H9 (cell line): ENCODE results near the gene BCL7B. TPM values are rescaled to one million over a fixed set of nuclear protein-coding genes. Genes with fewer than 3 reads are reported as not detected.

Experiments
- DNase-seq: peaks from one replicate; pipeline ENCODE4 v3.0.0-alpha.2; 2017
- H2AFZ ChIP-seq: one replicate; pipeline ENCODE4 v1.6.1; 2013; ENCODE audit warnings: mild to moderate bottlenecking, low read length, control low read depth, moderate library complexity
- H2AK5ac ChIP-seq: 2 replicates; pipeline ENCODE4 v1.6.1; 2013; ENCODE audit warnings: low read length, control low read depth, mixed read lengths; ENCODE audit not compliant: insufficient read length
- H2BK120ac ChIP-seq: one replicate; pipeline ENCODE4 v1.6.1; 2013; ENCODE audit warnings: low read depth, mild to moderate bottlenecking, low read length, control low read depth, inconsistent platforms; ENCODE audit not compliant: poor library complexity, severe bottlenecking
- H2BK12ac ChIP-seq: 2 replicates; pipeline ENCODE4 v1.6.1; 2013; ENCODE audit warnings: low read length, control low read depth, mixed read lengths, low read depth; ENCODE audit not compliant: insufficient read length
- H2BK15ac ChIP-seq: 2 replicates; pipeline ENCODE4 v1.6.1; 2013; ENCODE audit warnings: low read depth, low read length, control low read depth
- H2BK20ac ChIP-seq: one replicate; pipeline ENCODE4 v1.6.1; 2013; ENCODE audit warnings: low read depth, mild to moderate bottlenecking, low read length, control low read depth, inconsistent platforms; ENCODE audit not compliant: poor library complexity, severe bottlenecking
- H2BK5ac ChIP-seq: 2 replicates; pipeline ENCODE4 v1.6.1; 2013; ENCODE audit warnings: low read length, control low read depth, mixed read lengths; ENCODE audit not compliant: insufficient read length
- H3K14ac ChIP-seq: 2 replicates; pipeline ENCODE4 v1.6.1; 2013; ENCODE audit warnings: low read length, control low read depth; ENCODE audit not compliant: insufficient read depth
- H3K18ac ChIP-seq: 2 replicates; pipeline ENCODE4 v1.6.1; 2013; ENCODE audit warnings: low read depth, mild to moderate bottlenecking, mixed read lengths, low read length, control low read depth; ENCODE audit not compliant: insufficient read length
- H3K23ac ChIP-seq: 2 replicates; pipeline ENCODE4 v1.6.1; 2013; ENCODE audit warnings: low read length, control low read depth, mixed read lengths, low read depth; ENCODE audit not compliant: insufficient read length
- H3K23me2 ChIP-seq: 2 replicates; pipeline ENCODE4 v1.6.1; 2013; ENCODE audit warnings: low read depth, mild to moderate bottlenecking, mixed read lengths, low read length, control low read depth; ENCODE audit not compliant: insufficient read length, poor library complexity, severe bottlenecking
- H3K27ac ChIP-seq: 2 replicates; pipeline ENCODE4 v1.5.1; 2013; ENCODE audit warnings: low read length, control low read depth, mixed read lengths, low read depth; ENCODE audit not compliant: insufficient read length
- H3K27me3 ChIP-seq: 2 replicates; pipeline ENCODE4 v1.6.1; 2013; ENCODE audit warnings: low read length, control low read depth, inconsistent platforms; ENCODE audit not compliant: insufficient read depth
- H3K4ac ChIP-seq: 2 replicates; pipeline ENCODE4 v1.6.1; 2013; ENCODE audit warnings: low read depth, mild to moderate bottlenecking, control low read depth, inconsistent platforms, low read length, moderate library complexity
- H3K4me1 ChIP-seq: 2 replicates; pipeline ENCODE4 v1.6.1; 2013; ENCODE audit warnings: low read length, control low read depth, inconsistent platforms; ENCODE audit not compliant: insufficient read depth
- H3K4me2 ChIP-seq: 2 replicates; pipeline ENCODE4 v1.6.1; 2013; ENCODE audit warnings: low read length, control low read depth, mixed read lengths; ENCODE audit not compliant: insufficient read length, insufficient read depth
- H3K56ac ChIP-seq: 2 replicates; pipeline ENCODE4 v1.6.1; 2013; ENCODE audit warnings: low read depth, mild to moderate bottlenecking, mixed read lengths, low read length, control low read depth; ENCODE audit not compliant: insufficient read length
- H3K79me1 ChIP-seq: 2 replicates; pipeline ENCODE4 v1.6.1; 2013; ENCODE audit warnings: low read depth, mild to moderate bottlenecking, moderate library complexity, low read length, control low read depth, inconsistent platforms; ENCODE audit not compliant: insufficient read depth, poor library complexity, severe bottlenecking
- H3K79me2 ChIP-seq: 2 replicates; pipeline ENCODE4 v1.6.1; 2013; ENCODE audit warnings: low read length, control low read depth, inconsistent platforms; ENCODE audit not compliant: insufficient read depth
- H3K9ac ChIP-seq: 2 replicates; pipeline ENCODE4 v1.6.1; 2013; ENCODE audit warnings: low read length, control low read depth, mixed read lengths; ENCODE audit not compliant: insufficient read length; ENCODE audit errors: extremely low read depth
- H3K9me3 ChIP-seq: one replicate; pipeline ENCODE4 v1.6.1; 2013; ENCODE audit warnings: low read depth, low read length, inconsistent platforms; ENCODE audit not compliant: control insufficient read depth
- H3T11ph ChIP-seq: one replicate; pipeline ENCODE4 v1.6.1; 2013; ENCODE audit warnings: mild to moderate bottlenecking, low read length, control low read depth, inconsistent platforms
- H4K20me1 ChIP-seq: one replicate; pipeline ENCODE4 v1.6.1; 2013; ENCODE audit not compliant: control insufficient read depth, insufficient read length, insufficient read depth
- H4K5ac ChIP-seq: 2 replicates; pipeline ENCODE4 v1.6.1; 2013; ENCODE audit warnings: low read depth, mild to moderate bottlenecking, mixed read lengths, low read length, control low read depth; ENCODE audit not compliant: insufficient read length
- H4K8ac ChIP-seq: replicated peaks from 2 replicates; pipeline ENCODE4 v1.6.1; 2013; ENCODE audit warnings: low read length, control low read depth, mixed read lengths, low read depth; ENCODE audit not compliant: insufficient read length
- H4K91ac ChIP-seq: 2 replicates; pipeline ENCODE4 v1.6.1; 2013; ENCODE audit warnings: low read depth, mild to moderate bottlenecking, moderate library complexity, mixed read lengths, low read length, control low read depth; ENCODE audit not compliant: insufficient read length
- H3K27ac Mint-ChIP-seq, 3 experiments: 2 replicates in 2 of 3; 3 replicates in 1 of 3; pipeline ENCODE4 v1.8.0; 2020 to 2021; ENCODE audit warnings: mixed read lengths in 3 of 3, mild to moderate bottlenecking in 1 of 3, moderate library complexity in 1 of 3
- H3K27me3 Mint-ChIP-seq: 2 replicates; pipeline ENCODE4 v1.8.0; 2021; ENCODE audit warnings: low read depth, mild to moderate bottlenecking, moderate library complexity, mixed read lengths
- H3K36me3 Mint-ChIP-seq, 3 experiments: 2 replicates in 2 of 3; 3 replicates in 1 of 3; pipeline ENCODE4 v1.8.0; 2020 to 2021; ENCODE audit warnings: low read depth in 3 of 3, mixed read lengths in 3 of 3; ENCODE audit not compliant: insufficient read depth in 1 of 3
- H3K4me1 Mint-ChIP-seq, 2 experiments: 2 replicates each; pipeline ENCODE4 v1.8.0; 2020; ENCODE audit warnings: mixed read lengths in 2 of 2
- H3K4me3 Mint-ChIP-seq, 2 experiments: 2 replicates in 1 of 2; 3 replicates in 1 of 2; pipeline ENCODE4 v1.8.0; 2020 to 2021; ENCODE audit warnings: mild to moderate bottlenecking in 2 of 2, mixed read lengths in 2 of 2, moderate library complexity in 1 of 2
- H3K9me3 Mint-ChIP-seq, 2 experiments: 2 replicates in 1 of 2; 3 replicates in 1 of 2; pipeline ENCODE4 v1.8.0; 2020; ENCODE audit warnings: mild to moderate bottlenecking in 2 of 2, mixed read lengths in 2 of 2, moderate library complexity in 1 of 2
- WGBS: extraction: QIAGEN DNeasy Blood & Tissue Kit; methylation state at CpG from one replicate; pipeline ENCODE4 v1.1.7; 2013; ENCODE audit warnings: missing lambda C conversion rate, low lambda C conversion rate, mixed read lengths; ENCODE audit not compliant: insufficient read length; ENCODE audit errors: extremely low coverage; 5-methylcytosine and 5-hydroxymethylcytosine counted together
- total RNA-seq: library from RNA; stranded (reverse); gene quantifications from 2 replicates; pipeline ENCODE4 v1.2.1, GENCODE V29; 2021
- TF ChIP-seq, protein P1 (sequence below): fragments of 200-600 bp; sonication (generic); conservative IDR thresholded peaks from 3 replicates; pipeline ENCODE4 v1.8.0; 2021; ENCODE audit warnings: antibody characterized with exemption, mild to moderate bottlenecking

The BCL7B gene
- total RNA-seq, 1 experiment from 2014 or later: 48.9 TPM

DNA sequence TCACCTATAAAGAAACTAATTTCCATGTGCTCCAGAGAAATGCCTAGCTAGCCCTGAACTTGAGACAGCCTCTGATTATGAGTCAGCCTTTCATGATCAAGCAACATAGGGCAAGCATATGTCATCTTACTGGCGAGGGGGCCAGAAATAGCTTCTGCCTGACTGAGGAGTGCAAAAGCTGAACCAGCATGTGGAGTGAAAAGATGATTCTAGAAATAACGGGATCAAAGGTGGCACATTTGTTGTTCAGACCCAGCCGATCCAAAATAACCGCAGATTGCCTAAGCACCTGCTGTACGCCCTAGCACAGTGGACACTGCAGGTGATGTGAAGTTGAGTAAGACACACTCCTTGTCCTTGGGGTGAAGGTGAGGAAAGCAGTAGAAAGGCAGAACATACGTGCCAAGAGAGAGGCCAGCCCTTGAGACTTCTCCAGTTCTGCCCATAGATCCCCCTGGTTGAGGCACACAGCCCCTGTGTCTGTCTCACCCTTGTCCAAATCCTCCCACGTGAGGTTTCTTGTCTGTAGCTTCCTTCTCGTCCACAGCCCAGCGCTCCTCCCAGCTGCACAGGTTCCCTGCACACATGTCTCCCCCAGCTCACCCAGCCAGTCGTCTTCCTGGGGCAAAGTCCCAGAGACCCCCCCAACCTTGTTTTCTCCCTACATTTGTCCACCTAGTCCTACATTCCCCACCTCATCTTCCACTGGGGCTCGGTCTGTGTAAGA lies 2.8 kb upstream of the BCL7B start:
- no peak for DNase-seq
- Histone ChIP-seq H3K27me3 (0 out of 2 replicates have a peak, but pooled peaks cover 3% of the 10 kb centered on the region), H4K91ac (no peak overlapping the region), H3K18ac (no peak overlapping the region), H2AFZ (no peak overlapping the region), H4K20me1 (no peaks in the 10 kb centered on the region), H4K5ac (no peak overlapping the region), H2BK15ac (no peak overlapping the region), H3K4me1 (no peaks in the 10 kb centered on the region), H2BK12ac (no peak overlapping the region), H3K9me3 (no peaks in the 10 kb centered on the region), H3K4ac (no peak overlapping the region), H3T11ph (no peak overlapping the region), H3K56ac (no peak overlapping the region), H3K9ac (no peak overlapping the region), H3K27ac (no peak overlapping the region), H2AK5ac (no peak overlapping the region), H3K14ac (no peak overlapping the region), H3K79me2 (peaks cover 3% of the 10 kb centered on the region; the same call in 1 of the 2 replicates), H3K23ac (no peak overlapping the region), H3K4me2 (no peak overlapping the region), H2BK20ac (no peak overlapping the region), H3K79me1 (no peaks in the 10 kb centered on the region), H2BK120ac (no peak overlapping the region), H2BK5ac (no peak overlapping the region), H3K23me2 (peaks cover 6% of the 10 kb centered on the region), H4K8ac (no peak overlapping the region)
- H3K9me3 Mint-ChIP-seq: peaks cover 3 to 4% of the 10 kb centered on the region in 2 experiments; a peak in 3 of 5 replicates
- TF ChIP-seq, protein P1, sequence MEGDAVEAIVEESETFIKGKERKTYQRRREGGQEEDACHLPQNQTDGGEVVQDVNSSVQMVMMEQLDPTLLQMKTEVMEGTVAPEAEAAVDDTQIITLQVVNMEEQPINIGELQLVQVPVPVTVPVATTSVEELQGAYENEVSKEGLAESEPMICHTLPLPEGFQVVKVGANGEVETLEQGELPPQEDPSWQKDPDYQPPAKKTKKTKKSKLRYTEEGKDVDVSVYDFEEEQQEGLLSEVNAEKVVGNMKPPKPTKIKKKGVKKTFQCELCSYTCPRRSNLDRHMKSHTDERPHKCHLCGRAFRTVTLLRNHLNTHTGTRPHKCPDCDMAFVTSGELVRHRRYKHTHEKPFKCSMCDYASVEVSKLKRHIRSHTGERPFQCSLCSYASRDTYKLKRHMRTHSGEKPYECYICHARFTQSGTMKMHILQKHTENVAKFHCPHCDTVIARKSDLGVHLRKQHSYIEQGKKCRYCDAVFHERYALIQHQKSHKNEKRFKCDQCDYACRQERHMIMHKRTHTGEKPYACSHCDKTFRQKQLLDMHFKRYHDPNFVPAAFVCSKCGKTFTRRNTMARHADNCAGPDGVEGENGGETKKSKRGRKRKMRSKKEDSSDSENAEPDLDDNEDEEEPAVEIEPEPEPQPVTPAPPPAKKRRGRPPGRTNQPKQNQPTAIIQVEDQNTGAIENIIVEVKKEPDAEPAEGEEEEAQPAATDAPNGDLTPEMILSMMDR: no peak
- no peak overlapping the region; a peak in 1 of 5 replicates for H3K4me3 Mint-ChIP-seq
- H3K27ac Mint-ChIP-seq: no peak overlapping the region
- H3K4me1 Mint-ChIP-seq: peaks cover 14 to 19% of the 10 kb centered on the region in 2 experiments
- WGBS: no CpG with 5 or more reads among the region's 11 CpGs
- H3K27me3 Mint-ChIP-seq: peaks cover 37% of the 10 kb centered on the region
- H3K36me3 Mint-ChIP-seq: 0 out of 7 replicates have a peak, but pooled peaks cover 0 to 2% (median 0%) of the 10 kb centered on the region in 3 experiments
